Mucosa of stomach (tissue), 1 donor: Measurements from ENCODE around the gene GPR26.

ENCODE experiments used
- H3K27me3 ChIP-seq: one replicate; pipeline ENCODE4 v1.7.0; 2013; ENCODE audit warnings: mild to moderate bottlenecking, low read length; ENCODE audit not compliant: control insufficient read depth, insufficient read depth
- H3K36me3 ChIP-seq: one replicate; pipeline ENCODE4 v1.7.0; 2013; ENCODE audit warnings: low read length; ENCODE audit not compliant: control insufficient read depth, insufficient read depth
- H3K4me1 ChIP-seq: one replicate; pipeline ENCODE4 v1.7.0; 2013; ENCODE audit warnings: mild to moderate bottlenecking, low read length; ENCODE audit not compliant: control insufficient read depth, insufficient read depth
- H3K4me3 ChIP-seq: one replicate; pipeline ENCODE4 v1.7.0; 2013; ENCODE audit warnings: low read length
- H3K9ac ChIP-seq: one replicate; pipeline ENCODE4 v1.7.0; 2013; ENCODE audit warnings: mild to moderate bottlenecking, low read length, moderate library complexity
- H3K9me3 ChIP-seq: one replicate; pipeline ENCODE4 v1.7.0; 2013; ENCODE audit warnings: mild to moderate bottlenecking, low read length, moderate library complexity; ENCODE audit not compliant: control insufficient read depth
- donor health status: Pancreatic carcinoma.

The GPR26 gene

DNA sequence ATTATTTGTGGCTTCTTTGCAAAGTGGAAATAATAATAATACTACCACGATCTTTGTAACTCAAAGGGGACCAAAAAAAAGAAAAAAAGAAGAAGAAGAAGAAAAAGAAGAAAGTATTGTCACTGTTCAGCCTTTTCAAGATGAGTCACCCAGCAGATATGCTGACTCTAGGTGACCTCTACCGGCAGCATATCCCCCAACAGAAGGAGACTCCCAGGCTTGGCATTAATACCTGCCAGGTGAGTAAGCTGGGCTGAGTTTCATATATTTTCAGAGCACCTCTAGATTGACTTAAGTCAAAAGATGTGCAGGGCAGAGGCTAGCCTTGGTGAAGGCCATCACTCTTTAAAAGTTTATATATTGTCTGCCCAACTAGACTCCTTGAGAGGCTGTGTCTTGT lies 30.4 kb upstream of the GPR26 start:
- no peaks in the 10 kb centered on the region for H3K4me1 ChIP-seq
- H3K36me3 ChIP-seq: no peaks in the 10 kb centered on the region
- no peak overlapping the region for H3K9ac ChIP-seq
- H3K4me3 ChIP-seq: no peak overlapping the region
- no peaks in the 10 kb centered on the region for H3K9me3 ChIP-seq
- no peaks in the 10 kb centered on the region for H3K27me3 ChIP-seq

DNA sequence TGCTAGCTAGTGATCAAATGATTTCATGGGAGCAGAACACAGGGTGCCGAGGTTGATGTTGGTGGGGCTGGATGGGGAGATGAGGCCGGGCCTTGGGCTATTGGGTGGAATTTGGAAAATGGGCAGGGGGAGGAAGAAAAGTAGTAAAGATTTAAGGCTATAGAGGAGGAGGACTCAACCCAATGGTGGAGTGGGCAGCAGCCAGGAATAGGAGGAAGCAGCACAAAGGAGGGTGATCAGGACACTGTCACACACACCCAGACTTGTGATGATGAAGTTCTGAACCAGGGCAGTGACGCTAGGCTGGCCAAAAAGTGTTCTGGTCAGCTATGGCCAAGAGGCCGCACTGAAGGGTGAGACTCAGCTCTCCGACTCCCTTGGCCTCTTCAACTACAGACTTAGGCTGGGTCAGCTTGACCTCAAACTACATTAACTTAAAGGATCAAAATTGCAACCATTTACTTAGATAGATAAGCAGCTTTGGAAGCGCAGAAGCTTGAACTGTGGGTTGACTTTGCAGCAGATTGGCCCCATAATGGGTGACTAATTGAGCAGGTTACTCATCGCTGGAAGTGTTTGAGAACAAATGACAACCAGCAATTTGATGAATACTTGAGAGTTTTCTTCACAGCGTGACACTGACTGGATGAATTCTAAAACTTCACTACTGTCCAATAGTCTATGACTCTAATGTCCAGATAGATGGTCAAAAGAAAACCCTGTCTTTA lies 29.4 kb upstream of the GPR26 start:
- no peaks in the 10 kb centered on the region for H3K4me1 ChIP-seq
- no peaks in the 10 kb centered on the region for H3K36me3 ChIP-seq
- H3K27me3 ChIP-seq: no peaks in the 10 kb centered on the region
- H3K4me3 ChIP-seq: no peak overlapping the region
- H3K9ac ChIP-seq: no peak overlapping the region
- H3K9me3 ChIP-seq: no peaks in the 10 kb centered on the region

DNA sequence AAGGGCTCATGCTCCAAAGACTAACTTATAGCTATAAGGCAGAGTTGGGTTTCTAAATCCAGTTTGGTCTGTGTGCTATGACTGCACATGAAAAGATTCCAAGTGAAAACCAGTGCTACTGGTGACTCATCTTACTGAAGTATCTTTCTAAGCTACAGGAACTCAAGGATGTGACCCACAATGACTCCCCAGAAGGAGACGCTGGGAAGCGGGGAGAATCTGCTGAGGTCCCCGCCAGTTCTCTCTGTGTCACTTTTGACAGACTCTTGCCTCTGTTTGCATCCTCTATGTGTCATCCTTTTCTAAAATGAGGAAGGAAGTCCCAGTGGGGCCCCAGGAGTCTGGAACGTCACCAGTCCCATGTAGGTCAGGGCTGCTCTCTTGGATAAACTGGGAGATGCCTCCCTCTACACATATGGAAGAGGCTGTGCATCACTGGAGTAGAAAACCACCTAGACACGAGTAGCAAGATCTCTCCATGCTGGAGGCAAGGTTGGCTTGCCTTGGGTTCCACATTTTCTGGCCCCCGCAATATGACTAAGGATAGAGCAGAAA lies 28.8 kb upstream of the GPR26 start:
- Histone ChIP-seq H3K9me3 (no peaks in the 10 kb centered on the region), H3K9ac (no peak overlapping the region), H3K4me1 (no peaks in the 10 kb centered on the region), H3K36me3 (no peaks in the 10 kb centered on the region), H3K27me3 (no peaks in the 10 kb centered on the region), H3K4me3 (no peak overlapping the region)

DNA sequence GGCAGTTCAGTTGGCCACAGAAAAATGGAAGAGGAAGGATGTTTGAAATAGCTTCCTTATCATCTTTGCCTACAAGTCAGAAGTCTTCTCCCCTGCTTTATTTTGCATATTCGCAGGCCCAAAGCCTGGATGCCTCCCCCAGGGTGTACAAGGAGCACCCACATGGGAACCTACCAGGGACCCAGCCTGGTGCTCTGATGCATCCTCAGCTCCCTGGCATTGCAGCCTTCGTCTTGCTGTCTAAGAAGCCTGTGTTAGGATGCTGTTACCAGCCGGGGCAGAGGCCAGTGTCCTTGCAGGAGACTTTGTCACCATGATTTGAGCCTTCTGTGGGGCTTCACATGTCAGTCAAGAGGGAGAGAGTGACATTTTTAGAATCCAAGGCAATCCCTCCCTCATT lies 27.0 kb upstream of the GPR26 start:
- no peaks in the 10 kb centered on the region for H3K4me1 ChIP-seq
- no peaks in the 10 kb centered on the region for H3K27me3 ChIP-seq
- no peak overlapping the region for H3K9ac ChIP-seq
- H3K9me3 ChIP-seq: no peaks in the 10 kb centered on the region
- H3K36me3 ChIP-seq: no peaks in the 10 kb centered on the region
- H3K4me3 ChIP-seq: no peak overlapping the region

DNA sequence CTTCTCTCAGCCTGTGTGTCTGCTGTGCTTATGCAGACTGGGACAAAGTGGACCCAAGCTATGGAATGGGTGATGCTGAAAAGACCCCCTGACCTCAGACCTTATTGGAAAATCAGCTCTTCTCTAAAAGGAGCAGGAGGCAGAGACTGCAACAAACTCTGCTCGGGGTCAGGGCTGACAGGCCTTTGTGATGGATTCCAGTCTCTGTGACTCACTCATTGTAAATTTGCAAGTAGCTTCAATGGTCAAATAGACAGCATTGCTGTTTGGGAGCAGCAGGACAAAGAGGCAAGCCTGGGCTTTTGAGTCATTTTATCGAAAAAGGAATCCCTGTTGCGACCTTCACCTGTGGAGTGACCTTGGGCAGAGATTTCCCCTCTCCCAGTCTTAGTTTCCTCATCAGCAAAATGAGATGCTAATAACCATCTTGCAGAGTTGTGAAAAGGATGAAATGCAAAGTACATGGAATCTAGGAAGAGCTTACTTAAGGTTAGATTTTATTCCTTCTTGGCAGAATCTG lies 26.1 kb upstream of the GPR26 start:
- no peaks in the 10 kb centered on the region for H3K9me3 ChIP-seq
- H3K4me1 ChIP-seq: no peaks in the 10 kb centered on the region
- H3K4me3 ChIP-seq: no peak overlapping the region
- no peak overlapping the region for H3K9ac ChIP-seq
- no peaks in the 10 kb centered on the region for H3K36me3 ChIP-seq
- no peaks in the 10 kb centered on the region for H3K27me3 ChIP-seq

DNA sequence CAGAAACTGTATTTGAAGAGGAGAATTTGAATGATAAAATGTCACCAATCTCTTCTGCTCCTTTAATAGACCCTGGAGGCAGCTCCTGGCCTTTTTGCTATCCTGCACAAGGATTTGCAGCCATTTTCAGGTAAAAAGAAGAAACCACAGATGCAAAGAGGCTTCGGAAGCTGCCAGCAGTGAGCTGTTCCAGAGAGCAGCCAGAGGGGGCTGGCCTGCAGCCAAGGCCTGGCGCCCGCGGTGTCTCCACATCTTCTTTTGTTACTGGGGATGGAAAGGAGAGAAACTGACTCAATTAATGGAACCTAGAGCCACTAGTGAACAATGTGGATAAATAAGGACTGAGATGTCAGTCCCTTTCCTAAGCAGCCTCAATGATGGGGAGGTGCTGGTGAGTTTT lies 23.9 kb upstream of the GPR26 start:
- H3K4me3 ChIP-seq: no peak overlapping the region
- no peaks in the 10 kb centered on the region for H3K36me3 ChIP-seq
- H3K9me3 ChIP-seq: no peaks in the 10 kb centered on the region
- no peaks in the 10 kb centered on the region for H3K27me3 ChIP-seq
- H3K4me1 ChIP-seq: no peaks in the 10 kb centered on the region
- no peak overlapping the region for H3K9ac ChIP-seq

DNA sequence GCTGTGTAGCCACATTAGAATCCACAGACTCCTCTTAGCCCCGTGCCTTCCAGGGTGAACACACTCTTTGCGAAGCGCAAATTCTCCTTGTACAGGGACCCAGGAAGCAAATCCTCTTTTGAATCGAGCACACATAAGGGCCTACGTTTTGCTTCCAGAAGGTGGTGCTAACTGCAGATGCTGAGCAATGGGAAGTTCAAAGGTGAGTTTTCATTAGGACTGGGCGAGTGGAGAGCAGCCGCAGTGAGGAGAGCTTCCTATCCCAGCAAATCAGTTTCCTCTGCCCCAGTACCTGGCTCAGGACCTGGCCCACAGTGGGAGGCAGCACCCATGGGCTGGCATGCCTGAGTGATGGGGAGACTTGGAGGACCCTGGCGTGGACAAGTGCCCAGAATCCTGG lies 23.5 kb upstream of the GPR26 start:
- no peaks in the 10 kb centered on the region for H3K36me3 ChIP-seq
- no peaks in the 10 kb centered on the region for H3K4me1 ChIP-seq
- H3K9ac ChIP-seq: no peak overlapping the region
- H3K9me3 ChIP-seq: no peaks in the 10 kb centered on the region
- H3K27me3 ChIP-seq: no peaks in the 10 kb centered on the region
- H3K4me3 ChIP-seq: no peak overlapping the region

DNA sequence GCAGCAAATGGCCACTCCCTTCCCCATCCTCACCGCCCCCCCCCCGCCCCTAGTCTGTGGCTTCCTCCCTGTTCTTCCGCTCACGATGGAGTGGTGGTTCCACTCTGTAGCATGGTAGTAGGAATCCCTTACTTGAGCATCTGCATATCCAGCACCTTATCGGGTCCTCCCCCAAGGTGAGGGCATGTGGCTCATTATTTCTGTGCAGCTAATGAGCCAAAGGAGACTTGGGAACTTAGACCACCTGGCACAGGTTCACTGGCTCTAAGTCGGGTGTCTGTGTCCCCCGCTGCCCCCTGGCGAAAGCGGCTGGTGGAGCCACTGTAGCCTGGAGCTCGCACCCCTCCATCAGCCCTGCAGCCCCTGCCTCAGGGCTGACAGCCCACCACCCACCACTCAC lies 22.8 kb upstream of the GPR26 start:
- H3K4me3 ChIP-seq: no peak overlapping the region
- no peaks in the 10 kb centered on the region for H3K9me3 ChIP-seq
- no peaks in the 10 kb centered on the region for H3K36me3 ChIP-seq
- H3K9ac ChIP-seq: no peak overlapping the region
- H3K4me1 ChIP-seq: no peaks in the 10 kb centered on the region
- H3K27me3 ChIP-seq: no peaks in the 10 kb centered on the region

DNA sequence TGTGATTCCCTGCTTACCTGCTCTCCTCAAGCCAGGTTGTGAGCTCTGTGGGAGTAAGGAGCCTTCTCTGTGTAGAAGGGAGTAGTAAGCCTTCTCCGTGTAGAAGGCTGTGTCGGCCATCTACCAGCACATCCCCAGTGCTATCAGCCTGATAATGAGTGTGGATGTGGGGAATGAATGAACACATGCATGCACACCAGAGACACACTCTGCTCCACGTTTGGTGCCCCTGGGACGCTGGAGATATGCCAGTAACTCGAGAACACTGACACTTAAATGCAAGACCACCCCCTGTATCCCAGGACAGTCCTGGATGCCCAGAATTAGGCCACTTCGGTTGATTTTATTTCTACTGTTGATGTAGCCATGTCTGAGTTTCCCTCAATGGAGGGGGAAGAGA lies 21.1 kb upstream of the GPR26 start:
- Histone ChIP-seq H3K4me3 (no peak overlapping the region), H3K36me3 (no peaks in the 10 kb centered on the region), H3K27me3 (no peaks in the 10 kb centered on the region), H3K9me3 (no peaks in the 10 kb centered on the region), H3K4me1 (no peaks in the 10 kb centered on the region), H3K9ac (no peak overlapping the region)

DNA sequence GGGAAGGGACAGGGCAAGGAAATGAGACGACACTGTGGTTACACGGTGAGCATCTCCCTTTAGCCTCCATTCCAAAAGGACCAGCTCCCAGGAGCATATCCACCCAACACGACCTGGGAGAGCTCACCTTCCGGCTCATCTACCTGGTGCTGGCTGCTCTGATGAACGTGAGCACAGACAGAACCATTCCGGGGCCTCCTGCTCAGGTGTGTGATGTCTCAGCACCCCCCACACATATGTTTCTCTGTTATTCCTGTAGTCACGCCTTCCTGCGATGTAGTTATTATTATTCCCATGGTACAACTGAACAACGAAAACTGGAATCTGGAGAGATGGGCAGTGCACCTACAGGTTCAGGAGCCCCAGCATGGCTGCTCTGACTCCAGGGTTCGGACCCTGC lies 20.5 kb upstream of the GPR26 start:
- no peak overlapping the region for H3K9ac ChIP-seq
- no peaks in the 10 kb centered on the region for H3K9me3 ChIP-seq
- H3K27me3 ChIP-seq: no peaks in the 10 kb centered on the region
- no peaks in the 10 kb centered on the region for H3K36me3 ChIP-seq
- H3K4me1 ChIP-seq: no peaks in the 10 kb centered on the region
- no peak overlapping the region for H3K4me3 ChIP-seq

DNA sequence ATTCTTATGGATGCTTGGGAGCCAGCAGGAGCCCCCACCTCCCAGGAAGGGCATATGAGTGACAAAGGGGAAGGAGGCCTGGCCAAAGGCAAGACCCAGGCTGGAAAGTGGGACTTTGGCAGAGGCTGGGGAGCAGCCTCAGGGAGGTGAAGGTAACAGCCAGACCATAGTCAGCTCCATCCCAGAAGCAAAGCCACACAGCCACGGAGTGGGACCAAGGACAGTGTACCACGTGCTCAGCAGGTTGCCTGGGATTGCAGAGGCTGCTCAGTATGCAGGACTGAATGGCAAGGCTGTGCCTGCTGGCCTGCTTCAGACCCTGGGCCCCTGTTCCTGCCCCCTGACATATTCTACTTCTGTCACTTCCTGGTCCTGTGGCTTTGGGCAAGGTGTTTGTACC lies 17.6 kb upstream of the GPR26 start:
- Histone ChIP-seq H3K9me3 (no peaks in the 10 kb centered on the region), H3K27me3 (no peaks in the 10 kb centered on the region), H3K4me3 (no peak overlapping the region), H3K36me3 (no peaks in the 10 kb centered on the region), H3K4me1 (no peaks in the 10 kb centered on the region), H3K9ac (no peak overlapping the region)

DNA sequence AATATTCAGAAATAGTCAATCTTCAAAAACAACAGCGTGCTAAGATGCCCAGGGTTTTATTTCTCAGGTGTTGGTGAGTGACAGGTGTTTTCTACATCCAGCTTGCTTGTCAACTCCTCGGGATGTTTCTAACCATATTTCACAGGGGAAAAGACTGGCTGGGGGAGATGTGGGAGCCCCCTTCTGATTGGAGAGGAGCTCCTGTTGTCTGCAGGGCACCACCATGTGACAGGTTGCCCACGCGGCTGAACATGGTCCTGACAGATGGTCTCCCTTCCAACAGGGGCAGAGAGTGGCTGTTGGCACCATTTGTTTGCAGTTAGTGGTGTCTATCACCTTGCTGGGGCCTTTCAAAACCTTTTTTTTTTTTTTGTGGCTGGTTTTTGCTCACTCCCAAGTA lies 16.5 kb upstream of the GPR26 start:
- H3K4me3 ChIP-seq: no peak overlapping the region
- H3K27me3 ChIP-seq: no peaks in the 10 kb centered on the region
- H3K4me1 ChIP-seq: no peaks in the 10 kb centered on the region
- H3K36me3 ChIP-seq: no peaks in the 10 kb centered on the region
- no peaks in the 10 kb centered on the region for H3K9me3 ChIP-seq
- no peak overlapping the region for H3K9ac ChIP-seq
